ENCODE measurements around the gene SIPA1. TPM values are rescaled to one million over a fixed set of nuclear protein-coding genes. Genes with fewer than 3 reads are reported as not detected.

Gene SIPA1
- total RNA-seq, 2 donors from 2014 or later, result 62.9 to 64.2 TPM

- intact Hi-C loops (cut with DNase I), result loop anchor here in 1 of 2 donors (1.0 kb wide), 1 partner anchor 103 kb away; no protein-coding TSS in a partner anchor
- DNase-seq (ENCODE audit: low spot score), result no peak
These were observed 19.7 kb upstream of the SIPA1 start for GRCh38 chr11:65617990-65618751.

GRCh38 chr11:65618763-65619162 is 19.1 kb upstream of the SIPA1 start:
- intact Hi-C loops (cut with DNase I), result no loop called here
- no peak for DNase-seq (ENCODE audit: low spot score)

- DNase-seq (ENCODE audit: low spot score), result no peak
- intact Hi-C loops (cut with DNase I), result no loop called here
These were observed 18.5 kb upstream of the SIPA1 start for GRCh38 chr11:65619281-65619928.

- DNase-seq (ENCODE audit: low spot score), result no peak
- intact Hi-C loops (cut with DNase I), result no loop called here
These were observed 17.2 kb upstream of the SIPA1 start for GRCh38 chr11:65620666-65621065.

- DNase-seq (ENCODE audit: low spot score), result no peak
- intact Hi-C loops (cut with DNase I), result no loop called here
These were observed 16.4 kb upstream of the SIPA1 start for GRCh38 chr11:65621460-65621859.

GRCh38 chr11:65622011-65622410 is 15.9 kb upstream of the SIPA1 start:
- no peak for DNase-seq (ENCODE audit: low spot score)
- intact Hi-C loops (cut with DNase I), result no loop called here

- intact Hi-C loops (cut with DNase I), result no loop called here
These were observed 14.7 kb upstream of the SIPA1 start for GRCh38 chr11:65623177-65623576.

GRCh38 chr11:65623852-65624616 is 13.9 kb upstream of the SIPA1 start:
- intact Hi-C loops (cut with DNase I), result no loop called here
- no peak for DNase-seq (ENCODE audit: low spot score)

More at GRCh38 chr11:65623177-65623576, 14.7 kb upstream of the SIPA1 start:
- DNase-seq (ENCODE audit: low spot score), result no peak

GRCh38 chr11:65624931-65625627 is 12.8 kb upstream of the SIPA1 start:
- DNase-seq (ENCODE audit: low spot score), result no peak
- intact Hi-C loops (cut with DNase I), result no loop called here

GRCh38 chr11:65625628-65626342 is 12.1 kb upstream of the SIPA1 start:
- DNase-seq (ENCODE audit: low spot score), result peak; percentile 91
- intact Hi-C loops (cut with DNase I), result no loop called here

- intact Hi-C loops (cut with DNase I), result no loop called here
These were observed 10.7 kb upstream of the SIPA1 start for GRCh38 chr11:65627202-65627601.

GRCh38 chr11:65629579-65629978 is 8.3 kb upstream of the SIPA1 start:
- DNase-seq (ENCODE audit: low spot score), result no peak
- intact Hi-C loops (cut with DNase I), result no loop called here

More at GRCh38 chr11:65627202-65627601, 10.7 kb upstream of the SIPA1 start:
- DNase-seq (ENCODE audit: low spot score), result no peak

GRCh38 chr11:65630215-65630614 is 7.7 kb upstream of the SIPA1 start:
- DNase-seq (ENCODE audit: low spot score), result no peak
- intact Hi-C loops (cut with DNase I), result loop anchor here in 1 of 2 donors (5.0 to 10.0 kb wide), 2 partner anchors 142 to 365 kb away; no protein-coding TSS in a partner anchor

- intact Hi-C loops (cut with DNase I), result loop anchor here in 1 of 2 donors (5.0 to 10.0 kb wide), 2 partner anchors 139 to 361 kb away; no protein-coding TSS in a partner anchor
These were observed 4.4 kb upstream of the SIPA1 start for GRCh38 chr11:65633390-65634108.

GRCh38 chr11:65634109-65634436 is 3.8 kb upstream of the SIPA1 start:
- DNase-seq (ENCODE audit: low spot score), result no peak

More at GRCh38 chr11:65633390-65634108, 4.4 kb upstream of the SIPA1 start:
- no peak for DNase-seq (ENCODE audit: low spot score)

GRCh38 chr11:65634440-65634839 is 3.5 kb upstream of the SIPA1 start:
- no peak for DNase-seq (ENCODE audit: low spot score)
- intact Hi-C loops (cut with DNase I), result loop anchor here in 1 of 2 donors (5.0 to 10.0 kb wide), 2 partner anchors 138 to 360 kb away; no protein-coding TSS in a partner anchor

More at GRCh38 chr11:65634109-65634436, 3.8 kb upstream of the SIPA1 start:
- intact Hi-C loops (cut with DNase I), result loop anchor here in 1 of 2 donors (5.0 to 10.0 kb wide), 2 partner anchors 138 to 361 kb away; no protein-coding TSS in a partner anchor

- intact Hi-C loops (cut with DNase I), result loop anchor here in 1 of 2 donors (5.0 to 10.0 kb wide), 2 partner anchors 137 to 360 kb away; no protein-coding TSS in a partner anchor
- DNase-seq (ENCODE audit: low spot score), result no peak
These were observed 2.8 kb upstream of the SIPA1 start for GRCh38 chr11:65634905-65635731.

Measured in posterior vena cava (tissue), 2 donors.